HepG2 (cell line): Measurements from ENCODE around the gene SRI. TPM values are rescaled to one million over a fixed set of nuclear protein-coding genes. Genes with fewer than 3 reads are reported as not detected.
"Not testable (repeated sequence)": the region's sequence is repeated elsewhere in the genome, so short reads cannot be mapped to it uniquely, and the experiment has no call there.

Experiments used
- ATAC-seq: fragments of 200-7000 bp; cut with Tn5 transposase; 3 replicates; pipeline ENCODE4 v1.9.1; 2020; ENCODE audit warnings: mild to moderate bottlenecking, moderate library complexity
- BruUV-seq: library from RNA; stranded (reverse); fragments of 400-500 nt; replicated peaks from 2 replicates; lab custom pipeline; 2021; lab: Mats Ljungman, UMichigan
- CTCF ChIA-PET: fragments of 300-600 bp; formaldehyde crosslinking; extraction: SDS; loops from one replicate; lab custom pipeline; 2021; ENCODE audit warnings: low total read pairs, inconsistent platforms, low intra/inter-chr PET ratio; lab: Yijun Ruan, JAX
- POLR2A ChIA-PET: fragments of 350-600 bp; sonication (Branson Sonifier 250); formaldehyde crosslinking; loops from one replicate; lab custom pipeline; 2020; ENCODE audit warnings: antibody characterized with exemption, inconsistent platforms; lab: Yijun Ruan, JAX
- DNase-seq: peaks from one replicate; pipeline ENCODE4 v3.0.0-alpha.2; 2015; ENCODE audit warnings: low spot score
- FAIRE-seq: peaks from 3 replicates; lab custom pipeline; 2011; peaks lifted over from hg19 to GRCh38; lab: Jason Lieb, UNC
- H2AFZ ChIP-seq: one replicate; pipeline ENCODE4 v1.6.1; 2011; ENCODE audit warnings: low read length, inconsistent platforms
- H3K27ac ChIP-seq: fragments of 300-600 bp; 3 replicates; pipeline ENCODE4 v1.8.0; 2011; ENCODE audit warnings: mixed run types, mild to moderate bottlenecking, mixed read lengths, low read length, inconsistent platforms; ENCODE audit not compliant: insufficient read depth; ENCODE audit errors: extremely low read length
- H3K27me3 ChIP-seq, 2 experiments: fragments of 200-600 bp in 1 of 2; 2 replicates in 1 of 2; 3 replicates in 1 of 2; pipeline versions ENCODE4 v1.6.0 to v1.8.0; 2011; ENCODE audit warnings: low read length in 2 of 2, mild to moderate bottlenecking in 2 of 2, moderate library complexity in 2 of 2, inconsistent platforms in 1 of 2; ENCODE audit not compliant: insufficient read depth in 2 of 2, control insufficient read depth in 1 of 2
- H3K36me3 ChIP-seq, 2 experiments: fragments of 200-600 bp in 1 of 2; replicated peaks in 1 of 2; 2 replicates in 1 of 2; 3 replicates in 1 of 2; pipeline versions ENCODE4 v1.5.1 to v1.8.0; 2011; ENCODE audit warnings: low read length in 2 of 2, inconsistent platforms in 1 of 2; ENCODE audit not compliant: insufficient read depth in 2 of 2, control insufficient read depth in 1 of 2
- H3K4me1 ChIP-seq: 2 replicates; pipeline ENCODE4 v1.5.1; 2012; ENCODE audit warnings: low read length, inconsistent platforms; ENCODE audit not compliant: insufficient read depth
- H3K4me2 ChIP-seq: 2 replicates; pipeline ENCODE4 v1.6.0; 2011; ENCODE audit warnings: low read depth, low read length, inconsistent platforms
- H3K4me3 ChIP-seq, 3 experiments: fragments of 200-600 bp in 1 of 3; sonication (generic), shearing (Covaris generic) in 1 of 3; replicated peaks in 1 of 3; 2 replicates each; pipeline ENCODE4 v1.5.1; 2011 to 2016; ENCODE audit warnings: low read length in 3 of 3, inconsistent platforms in 2 of 3, low read depth in 2 of 3, mild to moderate bottlenecking in 2 of 3, control low read depth in 1 of 3, mixed read lengths in 1 of 3; ENCODE audit not compliant: insufficient read depth in 1 of 3
- H3K79me2 ChIP-seq: one replicate; pipeline ENCODE4 v1.6.1; 2011; ENCODE audit warnings: low read length, inconsistent platforms; ENCODE audit not compliant: insufficient read depth
- H3K9ac ChIP-seq: 2 replicates; pipeline ENCODE4 v1.6.0; 2011; ENCODE audit warnings: mild to moderate bottlenecking, low read depth, low read length, inconsistent platforms; ENCODE audit not compliant: insufficient read depth
- H3K9me3 ChIP-seq: 2 replicates; pipeline ENCODE4 v1.5.1; 2012; ENCODE audit warnings: mild to moderate bottlenecking, low read length
- H4K20me1 ChIP-seq: 2 replicates; pipeline ENCODE4 v1.6.0; 2011; ENCODE audit warnings: inconsistent platforms, mild to moderate bottlenecking, low read length, moderate library complexity; ENCODE audit not compliant: insufficient read depth
- ARID5B ChIP-seq: IDR thresholded peaks from 2 replicates; pipeline ENCODE4 v1.4.0; 2020; ENCODE audit warnings: mild to moderate bottlenecking, missing genetic modification reagents
- TRIM24 ChIP-seq: sonication (generic); formaldehyde crosslinking; IDR thresholded peaks from 2 replicates; pipeline ENCODE4 v1.8.0; 2022; ENCODE audit warnings: mild to moderate bottlenecking, missing genetic modification reagents
- ZNF646 ChIP-seq: sonication (generic); formaldehyde crosslinking; IDR thresholded peaks from 2 replicates; pipeline ENCODE4 v1.9.0; 2021; ENCODE audit warnings: mild to moderate bottlenecking, missing genetic modification reagents
- ZNF850 ChIP-seq: sonication (generic); formaldehyde crosslinking; conservative IDR thresholded peaks from 2 replicates; pipeline ENCODE4 v1.9.0; 2021; ENCODE audit warnings: mild to moderate bottlenecking, missing genetic modification reagents
- WGBS: methylation state at CpG from one replicate; pipeline ENCODE4 v1.1.6; 2017; ENCODE audit warnings: low lambda C conversion rate; 5-methylcytosine and 5-hydroxymethylcytosine counted together
- in situ Hi-C: cut with HindIII; loops from 2 replicates; pipeline ENCODE4 v1.10.0; 2017; ENCODE audit warnings: low pct_unique_long_range_greater_than_20kb; ENCODE audit not compliant: extremely low pct_ligation_motif_present
- intact Hi-C: fragments of 100-400 bp; cut with micrococcal nuclease; formaldehyde crosslinking; loops from one replicate; pipeline ENCODE4 v1.10.0; 2022; ENCODE audit not compliant: unreplicated experiment
- polyA plus RNA-seq, 8 experiments: library from polyadenylated mRNA; depleted of rRNA in 3 of 8; stranded (reverse) in 7 of 8; unstranded in 1 of 8; fragments of >200 nt; fragmentation: Illumina TruSeq in 4 of 8; extraction: Trizol in 4 of 8; gene quantifications; 2 replicates each; pipeline versions ENCODE4 v1.2.1 to v1.2.3, GENCODE V29; 2011 to 2016; ENCODE audit warnings: low read depth in 4 of 8, missing spikeins in 1 of 8, mixed read lengths in 1 of 8; ENCODE audit not compliant: insufficient read depth in 1 of 8
- total RNA-seq, 5 experiments: library from RNA; depleted of rRNA; stranded (reverse); fragments of >200 nt; fragmentation: Illumina TruSeq; extraction: Trizol; gene quantifications; 2 replicates each; pipeline ENCODE4 v1.2.3, GENCODE V29; 2016; ENCODE audit warnings: low read depth in 1 of 5

The SRI gene
- total and polyA plus RNA-seq, 2 of the 13 experiments (the other 11 are each of a cell fraction or from before 2014, with no cell fraction given): 0.33 TPM; not detected in 1

GRCh38 chr7:88259656-88260380, 40.0 kb upstream of the SRI start (continued):
- TF ChIP-seq ZNF646 (CRISPR knock-in tag): no peak
- no peak for TF ChIP-seq ZNF850 (CRISPR knock-in tag)
- TF ChIP-seq TRIM24: no peak
- no peak for TF ChIP-seq ARID5B
- TF ChIP-seq, all 625 proteins: peak for 0

GRCh38 chr7:88258296-88258695, 38.5 kb upstream of the SRI start:
- FAIRE-seq, H4K20me1 ChIP-seq, CTCF ChIA-PET, H3K4me3 ChIP-seq, ATAC-seq, in situ Hi-C loops, H3K27me3 ChIP-seq, H3K36me3 ChIP-seq, H3K4me2 ChIP-seq, H3K27ac ChIP-seq, BruUV-seq, intact Hi-C loops, H2AFZ ChIP-seq, H3K79me2 ChIP-seq, DNase-seq, POLR2A ChIA-PET, H3K9ac ChIP-seq: not testable (repeated sequence)
- Histone ChIP-seq H3K4me1 (peaks cover 14% of the 10 kb centered on the region), H3K9me3 (peaks cover 14% of the 10 kb centered on the region; the same call in 1 of the 2 replicates)
- WGBS: 6% methylated on average over 1 of the region's 1 CpG
